PC-9 (cell line): ENCODE results near the gene MBP.

ENCODE experiments used
- EZH2 ChIP-seq: fragments of 200-600 bp; sonication (generic); IDR thresholded peaks from 2 replicates; pipeline ENCODE4 v1.8.0; 2017; ENCODE audit warnings: antibody characterized with exemption, low read depth
- TF ChIP-seq, protein P1 (sequence below): fragments of 200-600 bp; sonication (generic); conservative IDR thresholded peaks from 2 replicates; pipeline ENCODE4 v1.6.1; 2017; ENCODE audit warnings: mixed run types, antibody characterized with exemption, mild to moderate bottlenecking, moderate library complexity

- TF ChIP-seq, protein P1, sequence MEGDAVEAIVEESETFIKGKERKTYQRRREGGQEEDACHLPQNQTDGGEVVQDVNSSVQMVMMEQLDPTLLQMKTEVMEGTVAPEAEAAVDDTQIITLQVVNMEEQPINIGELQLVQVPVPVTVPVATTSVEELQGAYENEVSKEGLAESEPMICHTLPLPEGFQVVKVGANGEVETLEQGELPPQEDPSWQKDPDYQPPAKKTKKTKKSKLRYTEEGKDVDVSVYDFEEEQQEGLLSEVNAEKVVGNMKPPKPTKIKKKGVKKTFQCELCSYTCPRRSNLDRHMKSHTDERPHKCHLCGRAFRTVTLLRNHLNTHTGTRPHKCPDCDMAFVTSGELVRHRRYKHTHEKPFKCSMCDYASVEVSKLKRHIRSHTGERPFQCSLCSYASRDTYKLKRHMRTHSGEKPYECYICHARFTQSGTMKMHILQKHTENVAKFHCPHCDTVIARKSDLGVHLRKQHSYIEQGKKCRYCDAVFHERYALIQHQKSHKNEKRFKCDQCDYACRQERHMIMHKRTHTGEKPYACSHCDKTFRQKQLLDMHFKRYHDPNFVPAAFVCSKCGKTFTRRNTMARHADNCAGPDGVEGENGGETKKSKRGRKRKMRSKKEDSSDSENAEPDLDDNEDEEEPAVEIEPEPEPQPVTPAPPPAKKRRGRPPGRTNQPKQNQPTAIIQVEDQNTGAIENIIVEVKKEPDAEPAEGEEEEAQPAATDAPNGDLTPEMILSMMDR, result no peak
- no peak for TF ChIP-seq EZH2
These were observed 58.2 kb downstream of the MBP start for GRCh38 chr18:77074431-77074830.
